Measurements from ENCODE around the gene ZNF582. TPM values are rescaled to one million over a fixed set of nuclear protein-coding genes. Genes with fewer than 3 reads are reported as not detected.

The ZNF582 gene
- total RNA-seq, 1 donor: 1.4 TPM

Other genes starting within 250 kb of the ZNF582 start
- not detected for gene GALP, start 217.5 kb downstream of the ZNF582 start, total RNA-seq
- not detected for gene ZSCAN5B, start 195.8 kb downstream of the ZNF582 start, total RNA-seq
- gene ZSCAN5C, start 191.3 kb downstream of the ZNF582 start, total RNA-seq: not detected
- not detected for gene EDDM13, start 120.8 kb downstream of the ZNF582 start, total RNA-seq
- gene ZSCAN5A, start 78.7 kb downstream of the ZNF582 start, total RNA-seq: 4.5 TPM
- 1.0 TPM for gene ZNF583, start 10.8 kb upstream of the ZNF582 start, total RNA-seq
- 2.9 TPM for gene ZNF667, start 83.8 kb upstream of the ZNF582 start, total RNA-seq
- gene ZNF471, start 114.3 kb upstream of the ZNF582 start, total RNA-seq: 1.2 TPM
- 1.7 TPM for gene ZFP28, start 145.4 kb upstream of the ZNF582 start, total RNA-seq
- 0.94 TPM for gene ZNF470, start 173.9 kb upstream of the ZNF582 start, total RNA-seq
- gene ZNF71, start 201.8 kb upstream of the ZNF582 start, total RNA-seq: 2.3 TPM
- gene SMIM17, start 249.6 kb upstream of the ZNF582 start, total RNA-seq: not detected